ENCODE data around the gene NGEF. TPM values are rescaled to one million over a fixed set of nuclear protein-coding genes. Genes with fewer than 3 reads are reported as not detected.

Gene NGEF
- total and polyA plus RNA-seq, 9 of the 15 experiments (the other 6 are each of a cell fraction or from before 2014, with no cell fraction given), result 0.07 to 0.17 (median 0.09) TPM; not detected in 6

DNA sequence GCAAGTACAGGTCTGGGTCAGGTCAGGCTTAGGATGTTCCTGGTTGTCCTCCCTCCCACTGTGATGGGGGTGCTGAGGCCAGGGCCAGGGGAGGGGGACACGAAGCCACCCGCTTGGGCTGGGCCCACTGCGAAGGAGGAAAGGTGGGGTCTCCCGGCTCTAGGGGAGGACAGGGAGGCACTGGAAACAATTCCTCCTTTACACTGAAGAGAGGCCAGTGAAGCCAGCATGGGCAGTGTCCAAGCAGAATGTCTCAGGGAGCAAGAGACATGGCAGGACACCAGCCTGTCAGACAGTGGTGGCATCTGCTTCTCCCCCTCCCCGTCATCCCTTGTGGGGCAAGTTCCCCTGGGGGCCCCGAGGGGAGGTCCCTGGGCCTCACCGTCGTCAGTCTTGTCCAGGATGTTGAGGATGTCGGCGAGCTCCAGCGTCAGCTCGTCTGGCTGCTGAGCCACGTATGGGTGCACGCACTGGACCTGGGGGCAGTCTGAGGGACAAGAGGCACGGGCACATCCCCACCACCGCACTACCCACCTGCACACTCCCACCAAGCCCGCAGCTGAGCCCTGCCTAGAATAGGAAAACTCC is 132.2 kb downstream of the NGEF start:
- Histone ChIP-seq H3K27ac (ENCODE audit: extremely low read depth, low read depth, low read length) (no peak overlapping the region), H3K4me1 (replicated peaks in 1 of 2; ENCODE audit: control insufficient read depth in 2 of 2, insufficient read depth in 2 of 2, low read length in 2 of 2) (peaks cover 0 to 6% of the 10 kb centered on the region in 2 experiments; a peak in 2 of 5 replicates), H3K9ac (ENCODE audit: insufficient read depth in 1 of 2, low read depth in 2 of 2, low read length in 2 of 2) (0 out of 4 replicates have a peak overlapping the region, but pooled peaks of 1 of the 2 experiments have one; percentile 17), H3K27me3 (ENCODE audit: control insufficient read depth in 2 of 2, insufficient read depth in 2 of 2, low read length in 2 of 2) (peaks cover 14 to 42% of the 10 kb centered on the region in 2 experiments; a peak in 4 of 5 replicates), H3K4me2 (ENCODE audit: insufficient read depth, low read length) (no peak overlapping the region), H3K36me3 (ENCODE audit: control insufficient read depth, insufficient read depth, low read length) (no peaks in the 10 kb centered on the region), H3K79me2 (ENCODE audit: control insufficient read depth, insufficient read depth, low read length) (no peaks in the 10 kb centered on the region), H2AFZ (ENCODE audit: low read depth, low read length) (no peak overlapping the region), H3K9me3 (replicated peaks; ENCODE audit: control insufficient read depth, insufficient read depth, low read depth, low read length) (no peaks in the 10 kb centered on the region), H3K4me3 (no peak overlapping the region), H3K9me1 (ENCODE audit: control insufficient read depth, insufficient read depth, low read length) (no peaks in the 10 kb centered on the region), H4K20me1 (replicated peaks; ENCODE audit: control insufficient read depth, insufficient read depth, low read length) (no peaks in the 10 kb centered on the region; the same call in 1 of the 2 replicates)
- ATAC-seq, result no peak
- WGBS (ENCODE audit: insufficient coverage, low coverage, missing lambda C conversion rate), result 8% methylated on average over 5 of the region's 17 CpGs
- intact Hi-C loops (cut with micrococcal nuclease) (no loop called here), in situ Hi-C loops (cut with MboI) (no loop called here)
- FAIRE-seq, result no peak
- CTCF ChIA-PET (ENCODE audit: low intra/inter-chr PET ratio), result no interaction called here
- DNase-seq (ENCODE audit: extremely low read depth in 1 of 4, low spot score in 3 of 4), result no peak
- no peak for TF ChIP-seq SREBF2 (CRISPR knock-in tag; IDR thresholded peaks at IDR 0.05)
- TF ChIP-seq ZBED1 (IDR thresholded peaks at IDR 0.05), result no peak
- TF ChIP-seq CCAR2 (IDR thresholded peaks at IDR 0.05; ENCODE audit: low read depth, low read length), result no peak
- no peak for TF ChIP-seq ZNF436 (CRISPR knock-in tag; IDR thresholded peaks at IDR 0.05)
- no peak for TF ChIP-seq ZNF445 (CRISPR knock-in tag; IDR thresholded peaks at IDR 0.05; ENCODE audit: low read depth)
- no peak for TF ChIP-seq YBX1 (IDR thresholded peaks at IDR 0.05)
- TF ChIP-seq RHOXF2B (CRISPR knock-in tag; conservative IDR thresholded peaks at IDR 0.05), result no peak
- no peak for TF ChIP-seq ETS2 (tag; IDR thresholded peaks at IDR 0.05; ENCODE audit: borderline replicate concordance, poor library complexity, severe bottlenecking)
- POLR2A ChIA-PET, result interaction anchor here (1.5 kb wide), 1 partner anchor 11 kb away, joined by 3 read pairs; the partner anchor contains the start of gene SNORC
- BruUV-seq (replicated peaks), result no TSS peak

Measured in K562 (cell line).